ENCODE data around the gene SLC35F4. TPM values are rescaled to one million over a fixed set of nuclear protein-coding genes. Genes with fewer than 3 reads are reported as not detected.

SLC35F4 gene
- total and polyA plus RNA-seq, 2 of the 4 experiments (the other 2 are of a cell fraction), result not detected

GRCh38 chr14:57797160-57797559 is 68.7 kb downstream of the SLC35F4 start:
- intact Hi-C loops (cut with micrococcal nuclease), result no loop called here
- Histone ChIP-seq H2AK5ac (ENCODE audit: low read depth, low read length) (no peak overlapping the region), H3K18ac (ENCODE audit: low read depth, low read length) (no peak overlapping the region), H3K79me1 (ENCODE audit: low read depth in 1 of 2, low read length in 2 of 2) (no peaks in the 10 kb centered on the region), H3K4me2 (ENCODE audit: low read depth, low read length) (no peak overlapping the region), H2AFZ (replicated peaks; ENCODE audit: low read length, poor library complexity) (no peak overlapping the region), H4K8ac (ENCODE audit: low read depth in 2 of 2, low read length in 2 of 2) (no peak overlapping the region), H2BK15ac (ENCODE audit: low read depth, low read length) (no peak overlapping the region), H2AK9ac (replicated peaks; ENCODE audit: low read depth, low read length, poor library complexity) (no peak overlapping the region), H3K9me3 (ENCODE audit: control insufficient read depth, insufficient read depth, low read length) (no peaks in the 10 kb centered on the region; the same call in 1 of the 2 replicates), H3K4me3 (ENCODE audit: insufficient read depth, low read depth, low read length) (no peak overlapping the region), H2BK120ac (ENCODE audit: low read depth, low read length) (no peak overlapping the region), H4K20me1 (ENCODE audit: insufficient read depth, low read length) (no peaks in the 10 kb centered on the region), H3K23ac (ENCODE audit: low read depth, low read length) (no peak overlapping the region), H3K36me3 (ENCODE audit: control insufficient read depth, insufficient read depth, low read length) (no peaks in the 10 kb centered on the region), H4K5ac (ENCODE audit: low read depth, low read length) (no peak overlapping the region), H3K9ac (ENCODE audit: low read depth, low read length) (no peak overlapping the region), H2BK20ac (ENCODE audit: low read depth, low read length) (no peak overlapping the region), H3K56ac (ENCODE audit: extremely low read depth, insufficient read depth, low read length) (no peak overlapping the region), H4K91ac (ENCODE audit: insufficient read depth, low read depth, low read length) (no peak overlapping the region), H3K4ac (ENCODE audit: low read depth, low read length) (no peak overlapping the region), H3K14ac (replicated peaks; ENCODE audit: low read depth, low read length) (no peak overlapping the region), H3K9me1 (ENCODE audit: insufficient read depth, low read length) (no peaks in the 10 kb centered on the region), H3K27ac (ENCODE audit: insufficient read depth, low read length) (no peak overlapping the region), H3K4me1 (ENCODE audit: control insufficient read depth, insufficient read depth, low read length) (no peaks in the 10 kb centered on the region), H2BK5ac (ENCODE audit: low read depth, low read length, poor library complexity, severe bottlenecking) (no peak overlapping the region), H3K27me3 (ENCODE audit: control insufficient read depth, insufficient read depth, low read length) (no peaks in the 10 kb centered on the region)
- no CpG with 5 or more reads among the region's 2 CpGs for WGBS, 2 experiments (ENCODE audit: extremely low coverage in 2 of 2, insufficient read length in 1 of 2)
- BruUV-seq (replicated peaks), result no TSS peak
- no peak for ATAC-seq (ENCODE audit: low read depth)
- CTCF ChIA-PET, result no interaction called here
- TF ChIP-seq POLR2A (IDR thresholded peaks at IDR 0.05; ENCODE audit: low read depth, low read length), result no peak
- TF ChIP-seq MXI1 (IDR thresholded peaks at IDR 0.05; ENCODE audit: borderline replicate concordance, low read depth, low read length), result no peak
- no peak for TF ChIP-seq MAZ (IDR thresholded peaks at IDR 0.05; ENCODE audit: borderline replicate concordance, low read depth, low read length)
- TF ChIP-seq RCOR1 (IDR thresholded peaks at IDR 0.05; ENCODE audit: insufficient replicate concordance, low read length), result no peak
- no peak for TF ChIP-seq FOS (IDR thresholded peaks at IDR 0.05; ENCODE audit: low read depth, low read length)
- no peak for TF ChIP-seq MAFK (IDR thresholded peaks at IDR 0.05; ENCODE audit: low read depth, low read length)
- TF ChIP-seq NFE2L2 (IDR thresholded peaks at IDR 0.05; ENCODE audit: low read depth, low read length), result no peak
- no peak for TF ChIP-seq CTCF (conservative IDR thresholded peaks at IDR 0.05; ENCODE audit: low read depth, low read length)
- TF ChIP-seq BHLHE40 (IDR thresholded peaks at IDR 0.05; ENCODE audit: low read depth, low read length), result no peak
- TF ChIP-seq CHD1 (IDR thresholded peaks at IDR 0.05; ENCODE audit: low read depth, low read length), result no peak
- TF ChIP-seq SMC3 (IDR thresholded peaks at IDR 0.05; ENCODE audit: low read depth, low read length), result no peak
- TF ChIP-seq CEBPB (IDR thresholded peaks at IDR 0.05; ENCODE audit: low read depth, low read length), result no peak
- no peak for TF ChIP-seq USF2 (IDR thresholded peaks at IDR 0.05; ENCODE audit: low read depth, low read length)
- no peak for TF ChIP-seq RFX5 (IDR thresholded peaks at IDR 0.05; ENCODE audit: low read depth, low read length)
- no peak for TF ChIP-seq ELK1 (IDR thresholded peaks at IDR 0.05; ENCODE audit: borderline replicate concordance, low read depth, low read length)
- TF ChIP-seq RAD21 (IDR thresholded peaks at IDR 0.05; ENCODE audit: low read length), result no peak
- dilution Hi-C loops (cut with HindIII; ENCODE audit: low sequenced_read_pairs, unreplicated experiment), result no loop called here
- no peak for DNase-seq
- POLR2A ChIA-PET (ENCODE audit: unreplicated experiment), result no interaction called here
- in situ Hi-C loops (cut with MboI; ENCODE audit: low sequenced_read_pairs), result no loop called here
